ENCODE data around the gene NEK6. TPM values are rescaled to one million over a fixed set of nuclear protein-coding genes. Genes with fewer than 3 reads are reported as not detected.

The NEK6 gene
- total RNA-seq, 1 donor from 2014 or later: 43.9 TPM

DNA sequence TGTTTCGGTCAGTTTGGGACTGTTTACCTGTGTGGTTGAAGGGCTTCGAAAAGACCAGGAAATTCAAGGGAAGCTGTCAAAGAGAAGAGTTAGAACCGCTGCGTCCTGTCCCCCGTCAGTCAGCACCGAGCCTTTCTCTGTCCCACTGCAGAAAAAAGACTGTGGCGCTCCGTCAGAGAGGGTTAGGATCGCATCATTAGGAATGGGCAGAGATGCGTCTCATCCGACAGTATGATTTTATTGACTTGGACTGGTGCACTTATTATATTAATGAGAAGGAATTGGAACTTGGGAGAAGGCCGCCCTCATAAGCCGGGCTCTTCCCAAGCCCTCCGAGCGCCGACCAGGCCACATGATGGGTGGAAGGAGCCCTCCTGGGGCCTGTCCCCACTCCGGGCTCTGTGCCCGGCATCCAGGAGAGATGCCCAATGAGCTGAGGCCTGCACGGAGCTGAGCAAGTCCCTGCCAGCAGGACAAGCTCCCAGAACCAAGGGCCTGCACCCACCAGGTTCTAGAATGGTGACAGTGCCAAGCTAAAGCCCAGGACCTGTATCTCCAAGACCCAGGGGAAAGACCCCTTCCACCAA, 71.5 kb downstream of the NEK6 start:
- Mint-ChIP-seq H3K4me3 (ENCODE audit: unreplicated experiment) (no peak overlapping the region), H3K27ac (ENCODE audit: unreplicated experiment) (no peak overlapping the region), H3K4me1 (ENCODE audit: unreplicated experiment) (peaks cover 3% of the 10 kb centered on the region), H3K9me3 (ENCODE audit: unreplicated experiment) (no peaks in the 10 kb centered on the region), H3K36me3 (ENCODE audit: low read depth, unreplicated experiment) (peaks cover 10% of the 10 kb centered on the region), H3K27me3 (ENCODE audit: unreplicated experiment) (peaks cover 11% of the 10 kb centered on the region)
- DNase-seq (ENCODE audit: low spot score): no peak
- TF ChIP-seq, protein P1, sequence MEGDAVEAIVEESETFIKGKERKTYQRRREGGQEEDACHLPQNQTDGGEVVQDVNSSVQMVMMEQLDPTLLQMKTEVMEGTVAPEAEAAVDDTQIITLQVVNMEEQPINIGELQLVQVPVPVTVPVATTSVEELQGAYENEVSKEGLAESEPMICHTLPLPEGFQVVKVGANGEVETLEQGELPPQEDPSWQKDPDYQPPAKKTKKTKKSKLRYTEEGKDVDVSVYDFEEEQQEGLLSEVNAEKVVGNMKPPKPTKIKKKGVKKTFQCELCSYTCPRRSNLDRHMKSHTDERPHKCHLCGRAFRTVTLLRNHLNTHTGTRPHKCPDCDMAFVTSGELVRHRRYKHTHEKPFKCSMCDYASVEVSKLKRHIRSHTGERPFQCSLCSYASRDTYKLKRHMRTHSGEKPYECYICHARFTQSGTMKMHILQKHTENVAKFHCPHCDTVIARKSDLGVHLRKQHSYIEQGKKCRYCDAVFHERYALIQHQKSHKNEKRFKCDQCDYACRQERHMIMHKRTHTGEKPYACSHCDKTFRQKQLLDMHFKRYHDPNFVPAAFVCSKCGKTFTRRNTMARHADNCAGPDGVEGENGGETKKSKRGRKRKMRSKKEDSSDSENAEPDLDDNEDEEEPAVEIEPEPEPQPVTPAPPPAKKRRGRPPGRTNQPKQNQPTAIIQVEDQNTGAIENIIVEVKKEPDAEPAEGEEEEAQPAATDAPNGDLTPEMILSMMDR (IDR thresholded peaks at IDR 0.05; ENCODE audit: unreplicated experiment): no peak

DNA sequence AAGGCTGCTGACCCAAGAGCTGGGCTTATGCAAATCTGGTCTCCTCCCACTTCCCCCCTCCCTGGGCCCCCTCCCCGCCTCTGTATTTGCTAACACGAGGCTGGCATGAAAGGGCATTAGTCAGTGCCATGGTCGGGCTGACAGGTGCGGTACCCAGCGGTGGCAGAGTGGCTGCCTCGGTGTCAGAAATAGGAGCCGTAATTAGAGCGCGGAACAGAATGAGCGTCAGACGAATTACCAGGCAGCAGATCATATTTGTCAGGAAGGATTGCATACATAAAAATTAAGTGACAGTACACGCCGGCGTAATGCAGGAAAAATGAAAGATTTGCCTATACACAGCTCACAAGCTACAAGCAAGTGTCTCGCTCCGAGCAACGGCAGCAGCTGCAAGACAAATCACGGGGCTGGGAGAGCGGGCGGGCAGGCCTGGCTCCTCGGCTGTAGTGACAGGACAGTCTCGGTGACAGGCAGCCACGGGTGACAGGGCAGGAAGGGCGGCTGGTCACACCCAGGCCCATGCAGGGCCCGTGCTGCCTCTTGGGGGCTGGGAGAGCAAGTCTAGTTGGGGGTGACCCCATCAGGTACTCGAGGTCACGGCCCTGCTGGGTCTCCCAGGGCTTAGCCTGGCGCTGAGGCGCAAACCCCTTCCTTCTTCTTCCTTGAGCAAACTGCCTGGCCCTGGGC, 72.4 kb downstream of the NEK6 start:
- H3K9me3 Mint-ChIP-seq (ENCODE audit: unreplicated experiment): no peaks in the 10 kb centered on the region
- no peak overlapping the region for H3K27ac Mint-ChIP-seq (ENCODE audit: unreplicated experiment)
- TF ChIP-seq, protein P1 (IDR thresholded peaks at IDR 0.05; ENCODE audit: unreplicated experiment): no peak
- peaks cover 11% of the 10 kb centered on the region for H3K27me3 Mint-ChIP-seq (ENCODE audit: unreplicated experiment)
- peaks cover 10% of the 10 kb centered on the region for H3K36me3 Mint-ChIP-seq (ENCODE audit: low read depth, unreplicated experiment)
- peaks cover 3% of the 10 kb centered on the region for H3K4me1 Mint-ChIP-seq (ENCODE audit: unreplicated experiment)
- no peak for DNase-seq (ENCODE audit: low spot score)
- no peak overlapping the region for H3K4me3 Mint-ChIP-seq (ENCODE audit: unreplicated experiment)

DNA sequence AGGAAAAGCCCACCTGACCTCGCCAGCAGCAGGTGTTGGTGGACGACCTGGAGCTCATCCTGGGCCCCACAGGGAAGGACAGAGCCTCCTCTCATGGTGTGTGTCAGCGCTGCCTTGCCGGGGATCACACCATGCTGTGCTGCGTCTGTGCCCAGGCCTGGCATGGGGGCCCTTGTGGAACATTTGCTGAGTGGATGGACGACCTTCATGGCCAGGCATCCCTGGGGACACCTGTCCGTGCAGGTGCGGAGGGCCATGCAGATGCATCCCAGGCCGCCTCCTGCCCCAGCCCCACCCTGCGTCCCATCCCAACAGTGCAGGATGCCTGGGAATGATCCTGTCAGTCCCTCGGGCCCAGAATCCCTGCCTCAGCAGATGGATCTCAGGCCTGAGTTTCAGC, 73.8 kb downstream of the NEK6 start:
- no peak overlapping the region for H3K27ac Mint-ChIP-seq (ENCODE audit: unreplicated experiment)
- peaks cover 11% of the 10 kb centered on the region for H3K27me3 Mint-ChIP-seq (ENCODE audit: unreplicated experiment)
- H3K9me3 Mint-ChIP-seq (ENCODE audit: unreplicated experiment): no peaks in the 10 kb centered on the region
- TF ChIP-seq, protein P1 (IDR thresholded peaks at IDR 0.05; ENCODE audit: unreplicated experiment): no peak
- no peak for DNase-seq (ENCODE audit: low spot score)
- peaks cover 3% of the 10 kb centered on the region for H3K4me1 Mint-ChIP-seq (ENCODE audit: unreplicated experiment)
- peaks cover 10% of the 10 kb centered on the region for H3K36me3 Mint-ChIP-seq (ENCODE audit: low read depth, unreplicated experiment)
- no peak overlapping the region for H3K4me3 Mint-ChIP-seq (ENCODE audit: unreplicated experiment)

DNA sequence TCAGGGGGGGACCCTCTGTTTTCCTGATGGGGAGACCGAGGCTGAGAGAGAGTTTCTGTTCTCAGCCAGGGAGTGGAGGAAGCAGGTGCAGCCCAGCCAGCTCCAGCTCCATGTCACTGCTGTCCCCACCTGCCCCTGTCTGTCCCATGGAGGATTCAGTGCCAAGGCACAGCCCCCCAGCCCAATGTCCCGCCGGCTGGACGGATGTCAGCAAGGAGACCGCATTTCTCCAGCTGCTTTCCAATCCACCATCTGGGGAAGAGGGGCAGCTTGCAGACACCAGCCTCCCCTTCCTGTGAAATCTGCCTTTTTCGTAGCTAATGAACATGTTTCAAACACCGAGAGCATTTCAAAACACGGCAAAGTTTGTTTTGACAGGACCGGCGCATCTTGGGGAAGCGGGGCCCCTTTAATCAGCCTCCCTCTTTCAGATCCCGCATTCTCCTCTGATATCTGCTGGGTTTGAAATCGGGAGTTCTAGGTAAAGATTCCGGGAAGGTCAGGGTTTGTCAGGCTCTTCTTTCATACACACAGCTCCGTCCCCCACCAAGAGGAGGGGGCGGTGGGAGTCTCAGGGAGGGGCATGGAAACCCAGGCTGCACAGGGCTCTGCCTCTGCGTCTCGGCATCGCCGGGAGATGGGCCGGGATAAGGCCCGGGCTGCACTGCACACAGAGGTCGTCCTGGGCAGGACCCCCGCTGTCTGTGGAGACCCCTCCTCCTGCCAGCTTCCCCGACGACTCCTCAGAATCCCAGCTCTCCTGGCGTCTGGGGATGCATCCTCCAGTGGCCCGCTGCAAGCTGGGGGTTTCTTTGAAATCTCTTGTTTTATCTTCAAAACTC, 74.8 kb downstream of the NEK6 start:
- DNase-seq (ENCODE audit: low spot score): no peak
- H3K27ac Mint-ChIP-seq (ENCODE audit: unreplicated experiment): no peak overlapping the region
- TF ChIP-seq, protein P1 (IDR thresholded peaks at IDR 0.05; ENCODE audit: unreplicated experiment): no peak
- no peaks in the 10 kb centered on the region for H3K9me3 Mint-ChIP-seq (ENCODE audit: unreplicated experiment)
- H3K36me3 Mint-ChIP-seq (ENCODE audit: low read depth, unreplicated experiment): peaks cover 16% of the 10 kb centered on the region
- H3K27me3 Mint-ChIP-seq (ENCODE audit: unreplicated experiment): peaks cover 7% of the 10 kb centered on the region
- peak overlapping the region; percentile 25 for H3K4me3 Mint-ChIP-seq (ENCODE audit: unreplicated experiment)
- peaks cover 3% of the 10 kb centered on the region for H3K4me1 Mint-ChIP-seq (ENCODE audit: unreplicated experiment)
